ENCODE measurements around the gene BECN2. TPM values are rescaled to one million over a fixed set of nuclear protein-coding genes. Genes with fewer than 3 reads are reported as not detected.
"Not testable (repeated sequence)": the region's sequence is repeated elsewhere in the genome, so short reads cannot be mapped to it uniquely, and the experiment has no call there.

BECN2 gene
- total RNA-seq, 2 experiments from 2014 or later, result not detected

GRCh38 chr1:241947354-241947753, 10.2 kb upstream of the BECN2 start:
- H3K4me3 Mint-ChIP-seq, result no peak overlapping the region
- no peak overlapping the region for H3K27ac Mint-ChIP-seq
- H3K27me3 Mint-ChIP-seq, result no peaks in the 10 kb centered on the region
- H3K36me3 Mint-ChIP-seq, result no peaks in the 10 kb centered on the region
- POLR2A ChIA-PET, result no interaction called here
- H3K4me1 Mint-ChIP-seq, result no peaks in the 10 kb centered on the region
- ATAC-seq (ENCODE audit: low read depth), result no peak
- no peak for DNase-seq
- no peaks in the 10 kb centered on the region for H3K9me3 Mint-ChIP-seq

GRCh38 chr1:241950390-241950789, 7.2 kb upstream of the BECN2 start:
- H3K4me1 Mint-ChIP-seq, result no peaks in the 10 kb centered on the region

GRCh38 chr1:241962153-241962552, 4.6 kb downstream of the BECN2 start:
- no peaks in the 10 kb centered on the region for H3K36me3 Mint-ChIP-seq
- DNase-seq (no peak), ATAC-seq (ENCODE audit: low read depth) (no peak)
- POLR2A ChIA-PET, result no interaction called here
- H3K4me1 Mint-ChIP-seq, result no peaks in the 10 kb centered on the region
- no peak overlapping the region for H3K4me3 Mint-ChIP-seq
- H3K9me3 Mint-ChIP-seq, result no peaks in the 10 kb centered on the region
- no peak overlapping the region for H3K27ac Mint-ChIP-seq
- no peaks in the 10 kb centered on the region for H3K27me3 Mint-ChIP-seq

More at GRCh38 chr1:241950390-241950789, 7.2 kb upstream of the BECN2 start:
- Mint-ChIP-seq H3K4me3 (no peak overlapping the region), H3K27ac (no peak overlapping the region), H3K9me3 (no peaks in the 10 kb centered on the region), H3K36me3 (no peaks in the 10 kb centered on the region), H3K27me3 (no peaks in the 10 kb centered on the region)
- no peak for DNase-seq
- POLR2A ChIA-PET, result no interaction called here
- no peak for ATAC-seq (ENCODE audit: low read depth)

- DNase-seq (no peak), ATAC-seq (ENCODE audit: low read depth) (no peak)
- POLR2A ChIA-PET, result no interaction called here
- H3K27ac Mint-ChIP-seq, result no peak overlapping the region
- no peaks in the 10 kb centered on the region for H3K4me1 Mint-ChIP-seq
- no peaks in the 10 kb centered on the region for H3K27me3 Mint-ChIP-seq
- H3K4me3 Mint-ChIP-seq, result no peak overlapping the region
- H3K36me3 Mint-ChIP-seq, result no peaks in the 10 kb centered on the region
- H3K9me3 Mint-ChIP-seq, result no peaks in the 10 kb centered on the region
Measured at GRCh38 chr1:241963722-241964121, 6.2 kb downstream of the BECN2 start.

- Mint-ChIP-seq H3K4me1 (no peaks in the 10 kb centered on the region), H3K36me3 (no peaks in the 10 kb centered on the region), H3K4me3 (no peak overlapping the region), H3K27me3 (no peaks in the 10 kb centered on the region), H3K9me3 (no peaks in the 10 kb centered on the region), H3K27ac (no peak overlapping the region)
- ATAC-seq (ENCODE audit: low read depth), result no peak
- POLR2A ChIA-PET, result no interaction called here
- no peak for DNase-seq
Measured at GRCh38 chr1:241964550-241965282, 7.1 kb downstream of the BECN2 start.

- Mint-ChIP-seq H3K27me3 (no peaks in the 10 kb centered on the region), H3K4me3 (no peak overlapping the region), H3K4me1 (no peaks in the 10 kb centered on the region), H3K9me3 (no peaks in the 10 kb centered on the region), H3K36me3 (no peaks in the 10 kb centered on the region), H3K27ac (no peak overlapping the region)
- POLR2A ChIA-PET, result no interaction called here
- ATAC-seq (ENCODE audit: low read depth) (no peak), DNase-seq (no peak)
Measured at GRCh38 chr1:241968611-241969010, 11.0 kb downstream of the BECN2 start.

GRCh38 chr1:241972703-241973369, 15.3 kb downstream of the BECN2 start:
- Mint-ChIP-seq H3K36me3 (no peaks in the 10 kb centered on the region), H3K9me3 (no peaks in the 10 kb centered on the region), H3K27me3 (no peaks in the 10 kb centered on the region), H3K27ac (no peak overlapping the region), H3K4me3 (no peak overlapping the region), H3K4me1 (no peaks in the 10 kb centered on the region)
- ATAC-seq (ENCODE audit: low read depth) (no peak), DNase-seq (no peak)
- POLR2A ChIA-PET, result no interaction called here

GRCh38 chr1:241976229-241976628, 18.7 kb downstream of the BECN2 start:
- no peaks in the 10 kb centered on the region for H3K9me3 Mint-ChIP-seq
- H3K4me3 Mint-ChIP-seq, result no peak overlapping the region
- no peaks in the 10 kb centered on the region for H3K4me1 Mint-ChIP-seq
- ATAC-seq (ENCODE audit: low read depth) (no peak), DNase-seq (no peak)
- no peaks in the 10 kb centered on the region for H3K36me3 Mint-ChIP-seq
- no peak overlapping the region for H3K27ac Mint-ChIP-seq
- POLR2A ChIA-PET, result no interaction called here
- H3K27me3 Mint-ChIP-seq, result no peaks in the 10 kb centered on the region

- POLR2A ChIA-PET, result no interaction called here
- Mint-ChIP-seq H3K9me3 (no peaks in the 10 kb centered on the region), H3K27me3 (no peaks in the 10 kb centered on the region), H3K4me1 (no peaks in the 10 kb centered on the region), H3K4me3 (no peak overlapping the region), H3K27ac (no peak overlapping the region), H3K36me3 (no peaks in the 10 kb centered on the region)
- DNase-seq (no peak), ATAC-seq (ENCODE audit: low read depth) (no peak)
Measured at GRCh38 chr1:241979071-241979470, 21.5 kb downstream of the BECN2 start.

GRCh38 chr1:241979926-241980325, 22.4 kb downstream of the BECN2 start:
- DNase-seq, result no peak
- H3K36me3 Mint-ChIP-seq, result no peaks in the 10 kb centered on the region
- no peak for ATAC-seq (ENCODE audit: low read depth)
- no peaks in the 10 kb centered on the region for H3K27me3 Mint-ChIP-seq
- no peaks in the 10 kb centered on the region for H3K9me3 Mint-ChIP-seq
- no peak overlapping the region for H3K27ac Mint-ChIP-seq
- no peak overlapping the region for H3K4me3 Mint-ChIP-seq
- POLR2A ChIA-PET, result no interaction called here
- no peaks in the 10 kb centered on the region for H3K4me1 Mint-ChIP-seq

GRCh38 chr1:241985787-241986186, 28.2 kb downstream of the BECN2 start:
- no peak for ATAC-seq (ENCODE audit: low read depth)
- POLR2A ChIA-PET, result no interaction called here
- no peaks in the 10 kb centered on the region for H3K36me3 Mint-ChIP-seq
- no peaks in the 10 kb centered on the region for H3K27me3 Mint-ChIP-seq
- H3K9me3 Mint-ChIP-seq, result no peaks in the 10 kb centered on the region
- H3K4me3 Mint-ChIP-seq, result no peak overlapping the region
- no peak overlapping the region for H3K27ac Mint-ChIP-seq
- DNase-seq, result no peak
- no peaks in the 10 kb centered on the region for H3K4me1 Mint-ChIP-seq

GRCh38 chr1:241988389-241988930, 30.9 kb downstream of the BECN2 start:
- H3K4me1 Mint-ChIP-seq; H3K36me3 Mint-ChIP-seq; ATAC-seq (ENCODE audit: low read depth); H3K27me3 Mint-ChIP-seq; H3K27ac Mint-ChIP-seq; POLR2A ChIA-PET; DNase-seq; H3K9me3 Mint-ChIP-seq; H3K4me3 Mint-ChIP-seq: not testable (repeated sequence)

- POLR2A ChIA-PET, result no interaction called here
Measured at GRCh38 chr1:241990040-241990439, 32.5 kb downstream of the BECN2 start.

GRCh38 chr1:241992734-241993133, 35.2 kb downstream of the BECN2 start:
- H3K4me1 Mint-ChIP-seq, result no peaks in the 10 kb centered on the region
- no peak overlapping the region for H3K4me3 Mint-ChIP-seq
- H3K27ac Mint-ChIP-seq, result no peak overlapping the region

More at GRCh38 chr1:241990040-241990439, 32.5 kb downstream of the BECN2 start:
- H3K36me3 Mint-ChIP-seq, result no peaks in the 10 kb centered on the region
- no peak overlapping the region for H3K4me3 Mint-ChIP-seq
- ATAC-seq (ENCODE audit: low read depth) (no peak), DNase-seq (no peak)
- H3K27ac Mint-ChIP-seq, result no peak overlapping the region
- H3K9me3 Mint-ChIP-seq, result no peaks in the 10 kb centered on the region
- H3K4me1 Mint-ChIP-seq, result no peaks in the 10 kb centered on the region
- H3K27me3 Mint-ChIP-seq, result peaks cover 3% of the 10 kb centered on the region

More at GRCh38 chr1:241992734-241993133, 35.2 kb downstream of the BECN2 start:
- no peak for DNase-seq
- no peaks in the 10 kb centered on the region for H3K9me3 Mint-ChIP-seq
- H3K36me3 Mint-ChIP-seq, result no peaks in the 10 kb centered on the region
- peaks cover 3% of the 10 kb centered on the region for H3K27me3 Mint-ChIP-seq
- ATAC-seq (ENCODE audit: low read depth), result no peak
- POLR2A ChIA-PET, result no interaction called here
